Testis (tissue), 3 donors: ENCODE data around the gene CCDC40. TPM values are rescaled to one million over a fixed set of nuclear protein-coding genes. Genes with fewer than 3 reads are reported as not detected.

Source experiments
- DNase-seq: peaks from one replicate; pipeline ENCODE4 v3.0.0-alpha.2; 2019
- H3K27ac ChIP-seq, 2 donors: fragments of 200-600 bp; sonication (generic); one replicate each; pipeline ENCODE4 v1.5.1; 2019
- H3K27me3 ChIP-seq: fragments of 200-600 bp; sonication (generic); one replicate; pipeline ENCODE4 v1.5.1; 2019
- H3K36me3 ChIP-seq: fragments of 200-600 bp; sonication (generic); one replicate; pipeline ENCODE4 v1.5.1; 2017; ENCODE audit warnings: low read depth; ENCODE audit errors: missing control alignments
- H3K4me1 ChIP-seq: fragments of 200-600 bp; sonication (generic); one replicate; pipeline ENCODE4 v1.5.1; 2019
- H3K4me3 ChIP-seq, 2 donors: fragments of 200-600 bp; sonication (generic); one replicate each; pipeline ENCODE4 v1.5.1; 2017 to 2019
- H3K9me3 ChIP-seq: fragments of 200-600 bp; sonication (generic); one replicate; pipeline ENCODE4 v1.5.1; 2017
- POLR2A ChIP-seq: fragments of 450-650 bp; IDR thresholded peaks from one replicate; pipeline ENCODE4 v1.6.1; 2017; ENCODE audit warnings: antibody characterized with exemption, mild to moderate bottlenecking, moderate library complexity
- WGBS, 2 donors: methylation state at CpG; one replicate each; pipeline ENCODE4 v1.1.5; 2018; 5-methylcytosine and 5-hydroxymethylcytosine counted together
- intact Hi-C: fragments of 100-400 bp; cut with DNase I; formaldehyde crosslinking; loops from one replicate; pipeline ENCODE4 v1.15.1; 2023; ENCODE audit warnings: low total_unique reads
- polyA plus RNA-seq: library from polyadenylated mRNA; stranded (reverse); fragments of 350-450 nt; fragmentation: Illumina TruSeq; extraction: RNeasy Lipid Tissue Mini Kit (QIAGEN cat#74804); gene quantifications from one replicate; pipeline ENCODE4 v1.2.3, GENCODE V29; 2014; ENCODE audit warnings: low read depth, low replicate concordance; ENCODE audit not compliant: insufficient read depth
- total RNA-seq, 2 donors: library from RNA; depleted of rRNA; stranded (reverse); fragments of >200 nt; gene quantifications; one replicate each; pipeline ENCODE4 v1.2.3, GENCODE V29; 2016
- TF ChIP-seq, protein P1 (sequence below), 3 experiments: fragments of 450-650 bp in 2 of 3; fragments of 200-600 bp in 1 of 3; sonication (generic) in 1 of 3; IDR thresholded peaks; one replicate each; pipeline ENCODE4 v1.5.1; 2016 to 2019; ENCODE audit warnings: antibody characterized with exemption in 3 of 3, mild to moderate bottlenecking in 2 of 3, moderate library complexity in 1 of 3

CCDC40 gene
- total and polyA plus RNA-seq, 3 donors from 2014 or later = 26.7 to 43.6 (median 38.6) TPM

DNA sequence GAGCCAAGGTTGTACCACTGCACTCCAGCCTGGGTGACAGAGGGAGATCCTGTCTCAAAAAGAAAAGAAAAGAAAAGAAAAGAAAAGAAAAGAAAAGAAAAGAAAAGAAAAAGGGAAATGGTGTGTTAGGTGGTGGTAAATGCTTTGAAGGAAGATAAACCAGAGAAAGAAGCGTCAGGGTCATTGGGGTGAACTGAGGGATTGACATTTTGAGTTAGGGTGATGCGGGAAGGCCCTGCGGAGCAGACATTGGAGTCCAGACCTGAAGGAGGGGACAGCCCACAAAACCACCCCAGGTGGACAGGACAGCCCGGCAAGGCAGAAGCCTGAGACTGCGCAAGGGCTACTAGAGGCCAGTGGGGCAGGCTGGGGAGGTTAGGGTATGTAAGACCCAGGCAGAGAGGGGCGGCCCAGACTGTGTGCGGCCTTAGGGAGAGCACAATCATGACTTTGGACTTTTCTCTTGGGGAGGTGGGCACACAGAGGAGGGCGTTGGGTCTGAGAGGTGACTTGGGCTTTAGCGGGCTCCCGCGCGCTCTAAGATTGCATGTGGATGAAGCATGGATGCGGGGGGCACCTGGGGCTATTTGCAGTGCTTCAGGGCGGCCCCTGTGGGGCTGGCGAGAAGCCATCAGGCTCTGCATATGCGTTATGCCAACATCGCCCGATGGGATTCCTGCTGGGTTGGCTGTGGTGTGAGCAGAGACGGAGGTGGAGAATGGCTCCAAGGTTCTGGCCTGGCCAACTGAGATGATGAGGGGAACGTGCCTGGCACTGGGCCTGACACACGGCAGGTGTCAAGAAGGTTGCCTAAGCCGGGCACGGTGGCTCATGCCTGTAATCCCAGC, 61.6 kb downstream of the CCDC40 start:
- WGBS, 2 donors = 89 to 90% methylated on average over 18 to 23 of the region's 23 CpGs
- Histone ChIP-seq H3K27ac (no peak overlapping the region), H3K4me1 (peaks cover 6% of the 10 kb centered on the region), H3K36me3 (no peaks in the 10 kb centered on the region), H3K4me3 (no peak overlapping the region), H3K9me3 (no peaks in the 10 kb centered on the region), H3K27me3 (no peaks in the 10 kb centered on the region)
- intact Hi-C loops = no loop called here
- TF ChIP-seq POLR2A = no peak
- TF ChIP-seq, protein P1, sequence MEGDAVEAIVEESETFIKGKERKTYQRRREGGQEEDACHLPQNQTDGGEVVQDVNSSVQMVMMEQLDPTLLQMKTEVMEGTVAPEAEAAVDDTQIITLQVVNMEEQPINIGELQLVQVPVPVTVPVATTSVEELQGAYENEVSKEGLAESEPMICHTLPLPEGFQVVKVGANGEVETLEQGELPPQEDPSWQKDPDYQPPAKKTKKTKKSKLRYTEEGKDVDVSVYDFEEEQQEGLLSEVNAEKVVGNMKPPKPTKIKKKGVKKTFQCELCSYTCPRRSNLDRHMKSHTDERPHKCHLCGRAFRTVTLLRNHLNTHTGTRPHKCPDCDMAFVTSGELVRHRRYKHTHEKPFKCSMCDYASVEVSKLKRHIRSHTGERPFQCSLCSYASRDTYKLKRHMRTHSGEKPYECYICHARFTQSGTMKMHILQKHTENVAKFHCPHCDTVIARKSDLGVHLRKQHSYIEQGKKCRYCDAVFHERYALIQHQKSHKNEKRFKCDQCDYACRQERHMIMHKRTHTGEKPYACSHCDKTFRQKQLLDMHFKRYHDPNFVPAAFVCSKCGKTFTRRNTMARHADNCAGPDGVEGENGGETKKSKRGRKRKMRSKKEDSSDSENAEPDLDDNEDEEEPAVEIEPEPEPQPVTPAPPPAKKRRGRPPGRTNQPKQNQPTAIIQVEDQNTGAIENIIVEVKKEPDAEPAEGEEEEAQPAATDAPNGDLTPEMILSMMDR (IDR thresholded peaks at IDR 0.05) = no peak
- DNase-seq = no peak

DNA sequence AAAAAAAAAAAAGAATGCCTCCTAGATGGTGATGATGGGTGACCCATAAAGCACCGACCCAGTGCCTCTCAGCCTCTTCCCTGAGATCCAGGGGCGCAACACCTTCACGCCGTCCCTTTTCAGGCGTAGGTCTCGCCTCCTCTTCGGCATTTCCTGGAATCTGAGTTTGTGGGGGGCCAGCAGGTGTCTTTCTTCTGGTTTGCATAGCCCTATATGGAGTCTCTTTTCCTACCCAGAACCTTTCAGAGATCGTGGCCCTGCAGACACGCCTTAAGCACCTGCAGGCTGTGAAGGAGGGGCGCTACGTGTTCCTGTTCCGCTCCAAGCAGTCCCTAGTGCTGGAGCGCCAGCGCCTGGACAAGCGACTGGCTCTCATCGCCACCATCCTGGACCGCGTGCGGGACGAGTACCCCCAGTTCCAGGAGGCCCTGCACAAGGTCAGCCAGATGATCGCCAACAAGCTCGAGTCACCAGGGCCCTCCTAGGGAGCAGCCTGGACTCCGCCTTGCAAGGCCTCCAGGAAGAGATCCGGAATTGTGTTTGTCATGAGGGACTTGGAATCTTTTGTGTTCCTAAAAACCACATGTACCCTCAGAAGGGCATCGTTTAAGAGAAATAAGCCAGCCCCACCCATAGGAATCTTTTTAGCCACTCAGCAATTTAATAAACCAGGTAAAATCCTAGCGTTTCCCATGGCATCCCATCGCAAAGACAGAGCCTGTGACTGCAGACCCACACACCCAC, 63.0 kb downstream of the CCDC40 start:
- no peaks in the 10 kb centered on the region for H3K27me3 ChIP-seq
- TF ChIP-seq, protein P1 (IDR thresholded peaks at IDR 0.05) = no peak
- TF ChIP-seq POLR2A = no peak
- no peaks in the 10 kb centered on the region for H3K9me3 ChIP-seq
- no peak overlapping the region for H3K27ac ChIP-seq
- intact Hi-C loops = no loop called here
- H3K36me3 ChIP-seq = no peaks in the 10 kb centered on the region
- no peak overlapping the region for H3K4me3 ChIP-seq
- DNase-seq = no peak
- 83 to 86% methylated on average over 15 to 27 of the region's 27 CpGs for WGBS, 2 donors
- H3K4me1 ChIP-seq = peaks cover 11% of the 10 kb centered on the region

DNA sequence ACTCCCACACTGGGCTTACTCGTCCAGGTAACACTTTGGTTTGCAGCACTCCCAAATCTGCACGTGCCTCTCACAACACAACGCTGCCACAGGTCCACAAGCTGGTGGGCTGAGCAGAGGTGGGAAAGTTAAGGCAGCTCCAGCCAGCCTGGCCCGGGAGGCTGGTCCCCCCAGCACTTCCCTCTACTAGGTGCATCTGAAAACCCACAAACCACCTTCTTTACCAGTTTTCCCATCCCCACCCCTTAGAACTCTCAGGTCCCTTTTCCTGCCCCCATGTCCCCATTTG, 63.5 kb downstream of the CCDC40 start:
- Histone ChIP-seq H3K9me3 (no peaks in the 10 kb centered on the region), H3K27me3 (no peaks in the 10 kb centered on the region), H3K4me1 (peaks cover 14% of the 10 kb centered on the region), H3K36me3 (no peaks in the 10 kb centered on the region), H3K4me3 (no peak overlapping the region), H3K27ac (no peak overlapping the region)
- no peak for DNase-seq
- TF ChIP-seq, protein P1 (IDR thresholded peaks at IDR 0.05) = no peak
- TF ChIP-seq POLR2A = no peak
- WGBS, 2 donors = 80 to 84% methylated on average over 4 of the region's 4 CpGs
- intact Hi-C loops = no loop called here

DNA sequence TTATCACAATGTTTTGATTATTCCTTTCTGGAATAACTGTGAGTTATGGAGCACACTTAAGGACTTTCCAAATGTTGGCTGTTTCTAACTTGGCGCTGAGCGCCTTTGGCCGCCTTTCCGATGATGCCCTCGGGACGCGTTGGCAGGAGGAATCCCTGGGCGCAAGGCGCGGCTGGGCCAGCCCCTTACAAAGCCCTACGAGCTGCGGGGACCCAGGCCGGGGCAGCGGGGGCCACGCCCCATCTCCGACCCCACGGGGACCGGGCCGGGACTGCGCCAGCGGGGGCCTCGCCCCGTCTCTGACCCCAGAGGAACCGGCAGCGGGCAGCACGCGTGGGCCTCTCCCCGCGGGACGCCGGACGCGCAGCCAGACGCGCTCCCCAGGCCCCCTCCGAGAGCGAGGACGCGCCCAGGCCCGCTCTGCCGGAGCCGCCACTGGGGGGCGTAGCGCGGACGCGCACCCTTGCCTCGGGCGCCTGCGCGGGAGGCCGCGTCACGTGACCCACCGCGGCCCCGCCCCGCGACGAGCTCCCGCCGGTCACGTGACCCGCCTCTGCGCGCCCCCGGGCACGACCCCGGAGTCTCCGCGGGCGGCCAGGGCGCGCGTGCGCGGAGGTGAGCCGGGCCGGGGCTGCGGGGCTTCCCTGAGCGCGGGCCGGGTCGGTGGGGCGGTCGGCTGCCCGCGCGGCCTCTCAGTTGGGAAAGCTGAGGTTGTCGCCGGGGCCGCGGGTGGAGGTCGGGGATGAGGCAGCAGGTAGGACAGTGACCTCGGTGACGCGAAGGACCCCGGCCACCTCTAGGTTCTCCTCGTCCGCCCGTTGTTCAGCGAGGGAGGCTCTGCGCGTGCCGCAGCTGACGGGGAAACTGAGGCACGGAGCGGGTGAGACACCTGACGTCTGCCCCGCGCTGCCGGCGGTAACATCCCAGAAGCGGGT, 64.8 kb downstream of the CCDC40 start, which contains the start of gene GAA:
Gene GAA (plus strand): TSS at position 571 of the 935 bp plus-strand sequence. CDS start 3,006 bp downstream, outside the sequence.
- peak within 1 kb of the TSS; percentile 73 to 94 for H3K27ac ChIP-seq
- TF ChIP-seq, protein P1 (IDR thresholded peaks at IDR 0.05) = peak; percentile 87 to 98 (median 97)
- no peak for TF ChIP-seq POLR2A
- H3K4me3 ChIP-seq = peak within 1 kb of the TSS; percentile 85 to 88
- intact Hi-C loops = no loop called here
- H3K4me1 ChIP-seq = peaks cover 14% of the 10 kb centered on the region
- DNase-seq = peak; percentile 87
- WGBS, 2 donors = 0% methylated on average over 19 to 53 of the region's 114 CpGs
- H3K27me3 ChIP-seq = no peaks in the 10 kb centered on the region
- no peaks in the 10 kb centered on the region for H3K9me3 ChIP-seq
- H3K36me3 ChIP-seq = no peaks in the 10 kb centered on the region
